PC-3 (cell line): Measurements from ENCODE around the gene INPP5F. TPM values are rescaled to one million over a fixed set of nuclear protein-coding genes. Genes with fewer than 3 reads are reported as not detected.

Experiments
- ATAC-seq: fragments of 200-7000 bp; cut with Tn5 transposase; 2 replicates; pipeline ENCODE4 v1.9.1; 2020; ENCODE audit warnings: mild to moderate bottlenecking, moderate library complexity
- BruUV-seq: library from RNA; stranded (reverse); fragments of 400-500 nt; replicated peaks from 2 replicates; lab custom pipeline; 2021; lab: Mats Ljungman, UMichigan
- CTCF ChIA-PET: fragments of 300-600 bp; sonication (Branson Sonifier 250); formaldehyde crosslinking; loops from one replicate; lab custom pipeline; 2022; ENCODE audit warnings: antibody characterized with exemption; lab: Charles Lee
- POLR2A ChIA-PET: fragments of 300-600 bp; sonication (Branson Sonifier 250); formaldehyde crosslinking; loops from one replicate; lab custom pipeline; 2022; ENCODE audit warnings: antibody characterized with exemption; ENCODE audit not compliant: unreplicated experiment; lab: Charles Lee
- DNase-seq: peaks from one replicate; pipeline ENCODE4 v3.0.0-alpha.2; 2015
- H2AFZ ChIP-seq: fragments of 300-600 bp; sonication (generic); 2 replicates; pipeline ENCODE4 v1.6.0; 2016; ENCODE audit warnings: antibody characterized with exemption, low read length
- H3F3A ChIP-seq: fragments of 300-600 bp; sonication (generic); one replicate; pipeline ENCODE4 v1.6.0; 2017; ENCODE audit warnings: antibody characterized with exemption, low read length, control low read depth, mild to moderate bottlenecking; ENCODE audit not compliant: unreplicated experiment
- H3K27ac ChIP-seq: fragments of 300-600 bp; sonication (generic); 2 replicates; pipeline ENCODE4 v1.5.1; 2016; ENCODE audit warnings: mild to moderate bottlenecking, low read length
- H3K27me3 ChIP-seq: fragments of 300-600 bp; sonication (generic); 2 replicates; pipeline ENCODE4 v1.6.1; 2016; ENCODE audit warnings: low read length, mixed read lengths
- H3K36me3 ChIP-seq: fragments of 300-600 bp; sonication (generic); 2 replicates; pipeline ENCODE4 v1.6.1; 2016; ENCODE audit warnings: low read depth, mixed run types, low read length, mixed read lengths
- H3K4me1 ChIP-seq: fragments of 300-600 bp; sonication (generic); 2 replicates; pipeline ENCODE4 v1.5.1; 2016; ENCODE audit warnings: low read length; ENCODE audit not compliant: insufficient read depth
- H3K4me2 ChIP-seq: fragments of 300-600 bp; sonication (generic); 2 replicates; pipeline ENCODE4 v1.6.0; 2016; ENCODE audit warnings: low read length
- H3K4me3 ChIP-seq: fragments of 300-600 bp; sonication (generic); 2 replicates; pipeline ENCODE4 v1.5.1; 2016; ENCODE audit warnings: mild to moderate bottlenecking, low read length, mixed read lengths
- H3K79me2 ChIP-seq: fragments of 300-600 bp; sonication (generic); 2 replicates; pipeline ENCODE4 v1.6.1; 2017; ENCODE audit warnings: low read length, mixed read lengths
- H3K9ac ChIP-seq: fragments of 300-600 bp; sonication (generic); 2 replicates; pipeline ENCODE4 v1.6.0; 2016; ENCODE audit warnings: mild to moderate bottlenecking, low read length
- H3K9me2 ChIP-seq: fragments of 300-600 bp; sonication (generic); replicated peaks from 2 replicates; pipeline ENCODE4 v1.6.1; 2016; ENCODE audit warnings: mixed run types, low read length, mixed read lengths
- H3K9me3 ChIP-seq: fragments of 300-600 bp; sonication (generic); 2 replicates; pipeline ENCODE4 v1.6.1; 2016; ENCODE audit warnings: low read length, mixed read lengths
- H4K20me1 ChIP-seq: fragments of 300-600 bp; sonication (generic); 2 replicates; pipeline ENCODE4 v1.6.1; 2016; ENCODE audit warnings: low read length, mixed read lengths
- EZH2 ChIP-seq: fragments of 300-600 bp; sonication (generic); IDR thresholded peaks from one replicate; pipeline ENCODE4 v1.6.1; 2017; ENCODE audit warnings: antibody characterized with exemption, mild to moderate bottlenecking, low read length; ENCODE audit not compliant: unreplicated experiment
- EZH2phosphoT487 ChIP-seq: fragments of 300-600 bp; sonication (generic); IDR thresholded peaks from 2 replicates; pipeline ENCODE4 v1.6.1; 2018; ENCODE audit warnings: mild to moderate bottlenecking, antibody characterized with exemption, low read length, borderline replicate concordance
- intact Hi-C: fragments of 100-400 bp; cut with micrococcal nuclease; formaldehyde crosslinking; loops from 2 replicates; pipeline ENCODE4 v1.9.0; 2023
- total RNA-seq: library from RNA; depleted of rRNA; stranded (reverse); fragments of >200 nt; gene quantifications from 2 replicates; pipeline ENCODE4 v1.2.3, GENCODE V29; 2014
- TF ChIP-seq, protein P1 (sequence below): fragments of 300-600 bp; sonication (generic); conservative IDR thresholded peaks from 2 replicates; pipeline ENCODE4 v1.5.1; 2017; ENCODE audit warnings: antibody characterized with exemption, low read depth, mild to moderate bottlenecking, low read length

INPP5F gene
- total RNA-seq, 1 experiment from 2014 or later: 8.2 TPM

DNA sequence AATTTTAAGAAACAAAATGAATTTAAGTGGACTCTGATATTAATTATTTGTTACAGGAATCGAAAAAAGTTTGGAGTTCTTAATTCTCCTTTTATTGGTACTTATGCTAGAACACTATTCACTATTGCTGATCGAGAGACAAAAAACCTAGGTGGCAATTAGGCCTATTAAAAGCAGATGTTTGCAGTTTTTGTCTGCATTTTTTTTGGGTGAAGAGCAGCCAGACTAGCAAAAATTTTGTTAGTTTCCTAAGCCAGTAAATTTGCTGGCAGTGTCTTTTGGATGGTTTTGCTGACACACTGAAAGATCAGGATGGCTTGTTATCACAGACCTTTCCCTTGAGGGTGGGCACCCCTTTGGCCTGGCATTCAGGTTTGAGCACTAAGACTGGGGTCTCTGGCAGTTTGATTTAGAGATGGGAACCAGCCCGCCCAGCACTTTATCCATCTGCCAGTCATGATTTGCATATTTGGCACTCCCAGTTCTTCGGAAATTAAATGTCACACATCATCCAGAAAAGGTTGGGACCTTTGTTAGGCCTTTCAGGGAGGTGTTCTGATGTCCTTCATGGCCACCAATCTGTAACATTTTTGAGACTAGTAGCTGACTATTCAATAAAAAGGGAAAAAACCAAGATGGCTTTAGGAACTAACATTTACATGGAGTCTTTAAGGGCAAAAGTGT, 57.3 kb downstream of the INPP5F start:
- CTCF ChIA-PET: no interaction called here
- no peak overlapping the region for H2AFZ ChIP-seq

DNA sequence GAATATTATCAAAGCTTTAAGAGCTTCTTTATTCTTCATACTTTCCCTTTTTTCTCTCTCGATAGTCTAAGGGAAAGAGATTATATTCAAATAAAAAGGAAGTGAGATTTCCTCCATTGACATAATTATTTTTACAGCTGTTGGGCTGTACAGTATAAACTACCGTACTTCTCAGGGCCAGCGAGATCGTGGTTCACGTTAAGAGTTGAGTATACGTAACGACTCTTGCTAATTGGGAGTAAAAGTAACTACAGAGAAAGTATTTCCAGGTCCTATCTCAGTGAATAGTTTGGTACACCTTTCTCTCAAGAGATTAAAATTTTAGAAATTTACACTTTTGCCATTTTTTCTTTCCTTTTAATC, 57.8 kb downstream of the INPP5F start:
- no peaks in the 10 kb centered on the region for H3K27me3 ChIP-seq
- no peak overlapping the region for H3K27ac ChIP-seq
- H3K4me1 ChIP-seq: peaks cover 10% of the 10 kb centered on the region; the same call in 1 of the 2 replicates
- H2AFZ ChIP-seq: no peak overlapping the region
- TF ChIP-seq, protein P1, sequence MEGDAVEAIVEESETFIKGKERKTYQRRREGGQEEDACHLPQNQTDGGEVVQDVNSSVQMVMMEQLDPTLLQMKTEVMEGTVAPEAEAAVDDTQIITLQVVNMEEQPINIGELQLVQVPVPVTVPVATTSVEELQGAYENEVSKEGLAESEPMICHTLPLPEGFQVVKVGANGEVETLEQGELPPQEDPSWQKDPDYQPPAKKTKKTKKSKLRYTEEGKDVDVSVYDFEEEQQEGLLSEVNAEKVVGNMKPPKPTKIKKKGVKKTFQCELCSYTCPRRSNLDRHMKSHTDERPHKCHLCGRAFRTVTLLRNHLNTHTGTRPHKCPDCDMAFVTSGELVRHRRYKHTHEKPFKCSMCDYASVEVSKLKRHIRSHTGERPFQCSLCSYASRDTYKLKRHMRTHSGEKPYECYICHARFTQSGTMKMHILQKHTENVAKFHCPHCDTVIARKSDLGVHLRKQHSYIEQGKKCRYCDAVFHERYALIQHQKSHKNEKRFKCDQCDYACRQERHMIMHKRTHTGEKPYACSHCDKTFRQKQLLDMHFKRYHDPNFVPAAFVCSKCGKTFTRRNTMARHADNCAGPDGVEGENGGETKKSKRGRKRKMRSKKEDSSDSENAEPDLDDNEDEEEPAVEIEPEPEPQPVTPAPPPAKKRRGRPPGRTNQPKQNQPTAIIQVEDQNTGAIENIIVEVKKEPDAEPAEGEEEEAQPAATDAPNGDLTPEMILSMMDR: no peak
- TF ChIP-seq EZH2 (no peak), EZH2phosphoT487 (no peak)
- no peaks in the 10 kb centered on the region for H3K9me3 ChIP-seq
- no peaks in the 10 kb centered on the region for H3K9me2 ChIP-seq
- intact Hi-C loops: no loop called here
- ATAC-seq (no peak), DNase-seq (no peak)
- H3F3A ChIP-seq: no peaks in the 10 kb centered on the region
- CTCF ChIA-PET: no interaction called here
- BruUV-seq: no TSS peak
- H3K4me3 ChIP-seq: no peak overlapping the region
- H3K36me3 ChIP-seq: no peaks in the 10 kb centered on the region
- H3K9ac ChIP-seq: no peak overlapping the region
- H4K20me1 ChIP-seq: no peaks in the 10 kb centered on the region
- no peaks in the 10 kb centered on the region for H3K79me2 ChIP-seq
- H3K4me2 ChIP-seq: no peak overlapping the region
- POLR2A ChIA-PET: no interaction called here

More for the DNA sequence above, 57.3 kb downstream of the INPP5F start:
- no TSS peak for BruUV-seq
- no peaks in the 10 kb centered on the region for H3K79me2 ChIP-seq
- no peak for DNase-seq
- no peaks in the 10 kb centered on the region for H3K9me3 ChIP-seq
- intact Hi-C loops: no loop called here
- no peaks in the 10 kb centered on the region for H3F3A ChIP-seq
- POLR2A ChIA-PET: no interaction called here
- ATAC-seq: no peak
- no peak overlapping the region for H3K9ac ChIP-seq
- TF ChIP-seq, protein P1: no peak
- TF ChIP-seq EZH2phosphoT487 (no peak), EZH2 (no peak)
- peaks cover 10% of the 10 kb centered on the region; the same call in 1 of the 2 replicates for H3K4me1 ChIP-seq
- H4K20me1 ChIP-seq: no peaks in the 10 kb centered on the region
- no peaks in the 10 kb centered on the region for H3K36me3 ChIP-seq
- H3K4me3 ChIP-seq: no peak overlapping the region
- H3K27me3 ChIP-seq: no peaks in the 10 kb centered on the region
- H3K9me2 ChIP-seq: no peaks in the 10 kb centered on the region
- no peak overlapping the region for H3K27ac ChIP-seq
- no peak overlapping the region for H3K4me2 ChIP-seq

DNA sequence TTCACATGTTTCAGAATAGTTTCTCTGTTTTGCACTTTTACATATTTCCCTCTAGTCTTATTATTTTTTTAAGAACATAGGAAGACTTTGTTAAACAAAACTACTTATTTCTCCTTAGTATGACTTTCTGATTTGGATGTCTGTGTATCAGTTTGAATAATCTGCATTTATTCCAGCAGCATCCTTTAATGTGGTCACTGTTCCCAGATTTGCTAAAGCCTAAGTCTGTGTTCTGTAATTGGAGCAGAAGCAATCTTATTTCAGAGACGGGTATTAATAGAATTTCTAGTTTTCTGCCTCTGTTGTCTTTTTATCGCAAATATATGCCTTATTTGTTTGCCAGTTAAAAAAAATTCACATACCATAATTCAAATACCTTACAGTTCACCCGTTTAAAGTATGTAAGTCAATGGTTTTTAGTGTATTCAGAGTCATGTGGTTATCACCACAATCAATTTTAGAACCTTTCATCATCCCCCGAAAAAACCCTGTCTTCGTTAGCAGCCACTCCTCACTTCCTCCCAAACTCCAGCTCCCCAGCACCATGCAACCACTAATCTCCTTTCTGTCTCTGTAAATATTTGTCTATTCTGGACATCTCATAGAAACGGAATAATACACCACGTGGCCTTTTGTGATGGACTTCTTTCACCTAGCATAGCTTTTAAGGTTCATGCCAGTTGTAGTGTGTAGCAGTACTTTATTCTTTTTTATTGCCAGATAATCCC, 58.7 kb downstream of the INPP5F start:
- BruUV-seq: no TSS peak
- no peak overlapping the region for H3K27ac ChIP-seq
- no peak for ATAC-seq
- CTCF ChIA-PET: interaction anchor here (0.7 kb wide), 1 partner anchor 585 kb away, joined by 6 read pairs; no protein-coding TSS in a partner anchor
- peaks cover 6% of the 10 kb centered on the region; the same call in 1 of the 2 replicates for H3K4me1 ChIP-seq
- no peaks in the 10 kb centered on the region for H3K9me2 ChIP-seq
- H3K36me3 ChIP-seq: no peaks in the 10 kb centered on the region
- intact Hi-C loops: no loop called here
- DNase-seq: no peak
- H3F3A ChIP-seq: no peaks in the 10 kb centered on the region
- H3K79me2 ChIP-seq: no peaks in the 10 kb centered on the region
- H3K9me3 ChIP-seq: no peaks in the 10 kb centered on the region
- H4K20me1 ChIP-seq: no peaks in the 10 kb centered on the region
- H3K4me2 ChIP-seq: no peak overlapping the region
- no peak overlapping the region for H3K4me3 ChIP-seq
- no peak overlapping the region for H3K9ac ChIP-seq
- POLR2A ChIA-PET: no interaction called here
- TF ChIP-seq EZH2phosphoT487 (no peak), EZH2 (no peak)
- TF ChIP-seq, protein P1: no peak
- no peak overlapping the region for H2AFZ ChIP-seq
- H3K27me3 ChIP-seq: no peaks in the 10 kb centered on the region
